GM06990 (cell line): ENCODE results near the gene DDX42.

Experiments used
- DNase-seq: peaks from one replicate; pipeline ENCODE4 v3.0.0-alpha.2; 2011; ENCODE audit not compliant: insufficient read length; ENCODE audit errors: extremely low read depth
- H3K27me3 ChIP-seq: replicated peaks from 2 replicates; pipeline ENCODE4 v1.6.0; 2011; ENCODE audit warnings: low read length; ENCODE audit not compliant: control insufficient read depth, insufficient read depth
- H3K36me3 ChIP-seq: 2 replicates; pipeline ENCODE4 v1.5.1; 2011; ENCODE audit warnings: low read length; ENCODE audit not compliant: control insufficient read depth, insufficient read depth
- H3K4me3 ChIP-seq: replicated peaks from 2 replicates; pipeline ENCODE4 v1.5.1; 2011; ENCODE audit warnings: low read depth, mild to moderate bottlenecking, control low read depth, low read length
- TF ChIP-seq, protein P1 (sequence below): IDR thresholded peaks from 2 replicates; pipeline ENCODE4 v1.5.1; 2011; ENCODE audit warnings: low read length, control low read depth, mild to moderate bottlenecking, inconsistent platforms; ENCODE audit not compliant: insufficient read depth, poor library complexity, severe bottlenecking

DDX42 gene

DNA sequence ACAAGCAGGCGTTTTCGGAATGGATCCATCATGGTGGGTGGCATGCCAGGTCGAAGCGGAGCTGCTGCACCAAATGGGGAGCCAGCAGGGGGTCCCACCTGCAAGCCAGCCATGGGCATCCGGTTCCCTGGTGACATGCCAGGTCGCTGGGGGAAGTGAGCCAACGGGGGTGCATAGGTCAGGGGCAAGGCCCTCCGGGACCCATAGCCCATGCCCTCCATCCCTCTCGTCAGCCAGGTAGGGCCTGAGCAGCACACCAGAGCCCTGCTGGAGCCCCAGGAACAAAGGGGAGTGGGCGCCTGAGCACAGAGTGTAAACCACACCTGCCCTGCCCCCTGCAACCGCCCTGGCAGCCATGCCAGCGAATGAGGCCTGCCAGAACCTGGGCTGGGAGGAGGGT is 63.5 kb downstream of the DDX42 start:
- TF ChIP-seq, protein P1, sequence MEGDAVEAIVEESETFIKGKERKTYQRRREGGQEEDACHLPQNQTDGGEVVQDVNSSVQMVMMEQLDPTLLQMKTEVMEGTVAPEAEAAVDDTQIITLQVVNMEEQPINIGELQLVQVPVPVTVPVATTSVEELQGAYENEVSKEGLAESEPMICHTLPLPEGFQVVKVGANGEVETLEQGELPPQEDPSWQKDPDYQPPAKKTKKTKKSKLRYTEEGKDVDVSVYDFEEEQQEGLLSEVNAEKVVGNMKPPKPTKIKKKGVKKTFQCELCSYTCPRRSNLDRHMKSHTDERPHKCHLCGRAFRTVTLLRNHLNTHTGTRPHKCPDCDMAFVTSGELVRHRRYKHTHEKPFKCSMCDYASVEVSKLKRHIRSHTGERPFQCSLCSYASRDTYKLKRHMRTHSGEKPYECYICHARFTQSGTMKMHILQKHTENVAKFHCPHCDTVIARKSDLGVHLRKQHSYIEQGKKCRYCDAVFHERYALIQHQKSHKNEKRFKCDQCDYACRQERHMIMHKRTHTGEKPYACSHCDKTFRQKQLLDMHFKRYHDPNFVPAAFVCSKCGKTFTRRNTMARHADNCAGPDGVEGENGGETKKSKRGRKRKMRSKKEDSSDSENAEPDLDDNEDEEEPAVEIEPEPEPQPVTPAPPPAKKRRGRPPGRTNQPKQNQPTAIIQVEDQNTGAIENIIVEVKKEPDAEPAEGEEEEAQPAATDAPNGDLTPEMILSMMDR: no peak
- no peaks in the 10 kb centered on the region for H3K27me3 ChIP-seq
- DNase-seq: no peak
- H3K36me3 ChIP-seq: peaks cover 33% of the 10 kb centered on the region
- H3K4me3 ChIP-seq: no peak overlapping the region

DNA sequence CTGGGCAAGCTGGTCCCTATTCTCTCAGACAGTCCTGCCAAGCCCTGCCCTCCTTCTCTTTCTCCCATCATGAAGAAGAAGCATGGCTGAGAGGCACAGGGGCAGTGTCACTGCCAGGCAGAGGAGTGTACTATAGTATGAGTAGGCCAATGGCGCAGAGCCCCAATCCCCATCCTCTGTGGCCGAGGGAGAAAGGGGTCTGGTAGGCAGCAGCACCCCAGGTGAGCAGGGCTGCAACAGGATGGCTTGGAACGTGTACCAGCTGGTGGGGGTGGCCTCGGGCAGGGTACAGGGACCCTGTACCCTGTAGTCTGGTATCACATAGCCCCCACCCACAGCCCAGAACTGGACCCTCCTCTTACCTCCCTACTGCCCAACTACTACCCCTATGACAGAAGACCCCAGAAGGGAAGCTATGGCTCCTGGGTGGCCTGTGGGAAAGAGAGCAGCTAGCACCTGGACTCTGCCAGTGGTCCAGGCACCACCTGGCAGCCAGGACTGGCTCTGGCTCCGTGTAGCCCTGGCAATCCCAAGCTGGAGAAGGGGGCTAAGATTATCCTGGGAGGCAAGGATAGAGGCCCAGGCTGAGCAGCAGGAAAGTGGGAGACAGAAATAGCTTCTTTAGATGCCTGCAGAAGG is 64.1 kb downstream of the DDX42 start:
- TF ChIP-seq, protein P1: no peak
- no peak for DNase-seq
- H3K4me3 ChIP-seq: no peak overlapping the region
- H3K27me3 ChIP-seq: no peaks in the 10 kb centered on the region
- peaks cover 28% of the 10 kb centered on the region for H3K36me3 ChIP-seq

DNA sequence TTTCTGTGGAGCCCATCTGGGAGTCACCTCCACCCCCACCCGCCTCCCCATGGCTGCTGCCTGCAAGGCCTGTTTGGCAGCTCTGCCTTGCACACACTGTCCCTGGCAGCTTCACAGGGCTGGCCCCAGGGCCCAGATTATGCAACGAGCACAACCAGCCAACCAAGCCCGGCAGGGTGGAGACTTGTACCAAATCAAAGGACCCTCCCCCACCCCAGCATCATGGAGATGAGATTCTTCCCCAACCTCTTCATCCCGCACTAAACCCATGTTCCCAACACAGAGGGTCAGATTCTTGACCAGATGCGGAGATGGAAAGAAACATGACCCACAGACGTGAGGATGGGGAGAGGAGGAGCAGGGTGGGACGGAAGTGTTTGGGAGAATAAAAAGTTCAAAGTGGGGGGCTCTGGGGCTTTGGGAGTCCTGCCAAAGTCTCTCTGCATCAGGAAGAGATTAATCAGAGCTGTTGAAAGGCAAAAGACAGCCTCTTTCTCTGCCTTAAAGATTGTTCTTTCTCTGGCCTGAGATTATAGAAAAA is 64.7 kb downstream of the DDX42 start:
- no peak overlapping the region for H3K4me3 ChIP-seq
- TF ChIP-seq, protein P1: no peak
- DNase-seq: no peak
- peaks cover 21% of the 10 kb centered on the region for H3K36me3 ChIP-seq
- no peaks in the 10 kb centered on the region for H3K27me3 ChIP-seq

DNA sequence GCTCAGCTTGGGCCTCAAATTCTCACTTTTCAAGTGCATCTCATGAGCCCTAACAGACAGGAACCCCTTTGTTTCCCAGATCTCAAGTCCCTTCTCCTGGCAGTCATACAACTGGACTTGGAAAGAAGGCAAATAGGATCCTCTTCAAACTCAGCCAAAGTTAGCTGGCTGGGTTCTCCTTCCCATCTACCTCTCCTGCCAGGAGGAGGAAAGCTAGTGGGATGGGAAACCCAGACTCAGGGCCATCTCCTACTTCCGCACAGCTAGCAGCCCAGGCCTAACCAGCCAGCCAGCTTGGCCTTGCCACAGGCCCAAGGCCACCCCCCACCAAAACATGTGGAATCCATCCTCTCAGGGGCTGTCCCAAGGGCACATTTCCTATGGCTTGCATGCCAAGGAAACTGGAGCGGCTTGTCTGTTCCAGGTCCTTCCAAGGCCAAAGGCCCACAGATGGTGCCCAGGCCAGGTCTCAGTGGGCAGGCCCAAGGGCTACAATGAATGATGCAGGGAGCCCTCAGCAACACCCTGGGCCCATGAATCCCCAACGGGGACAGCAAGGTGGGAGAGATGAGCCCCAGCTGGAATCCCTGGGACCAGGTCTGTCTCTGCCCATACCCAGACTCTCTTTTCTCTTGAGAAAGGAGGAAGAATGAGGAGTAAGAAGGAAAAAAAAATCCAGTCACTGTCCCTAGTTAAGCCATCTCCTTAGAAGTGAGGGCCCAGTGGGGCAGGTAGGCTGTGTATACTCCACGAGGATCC is 66.8 kb downstream of the DDX42 start:
- Histone ChIP-seq H3K27me3 (no peaks in the 10 kb centered on the region), H3K4me3 (peak overlapping the region; percentile 89), H3K36me3 (peaks cover 12% of the 10 kb centered on the region)
- no peak for DNase-seq
- TF ChIP-seq, protein P1: no peak

DNA sequence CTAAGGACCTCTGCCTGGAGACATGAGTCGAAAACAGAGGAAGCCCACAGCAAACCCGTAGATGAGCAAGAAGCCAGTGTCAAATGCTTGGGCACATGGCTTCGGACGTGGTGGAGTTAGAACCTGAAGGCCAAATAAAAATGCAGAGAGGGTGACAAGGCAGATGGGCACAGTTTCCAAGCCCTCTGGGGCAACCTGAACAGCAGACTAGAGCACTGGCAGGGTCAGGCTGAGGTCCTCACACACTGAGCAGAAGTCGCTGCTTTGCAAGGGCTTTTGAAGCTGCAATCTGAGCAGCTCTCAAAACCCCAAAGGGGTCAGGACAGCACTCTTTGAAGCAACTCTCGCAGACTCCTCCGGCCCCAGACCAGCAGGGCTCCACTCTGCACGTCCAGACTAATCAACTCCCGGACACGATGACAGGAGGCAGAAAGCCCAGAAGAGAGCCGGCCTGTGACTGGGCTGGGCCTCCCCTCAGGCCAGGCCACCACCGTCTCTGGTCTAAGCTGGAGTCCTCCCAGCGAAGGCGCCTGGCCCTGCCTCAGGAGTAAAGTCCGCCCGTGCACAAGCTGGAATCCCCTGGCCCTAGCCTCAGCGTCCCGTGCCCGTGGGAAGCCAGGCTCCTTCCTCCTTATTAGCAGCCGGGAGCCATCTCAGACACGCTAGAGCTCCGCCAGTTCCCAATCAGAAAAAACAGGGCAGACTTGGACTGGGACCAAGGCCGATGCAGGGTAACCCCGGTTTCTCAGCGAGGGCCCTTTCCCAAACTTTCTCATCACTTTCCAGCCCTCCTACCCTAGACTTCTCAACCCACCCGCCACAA is 67.6 kb downstream of the DDX42 start:
- TF ChIP-seq, protein P1: no peak
- H3K36me3 ChIP-seq: peaks cover 10% of the 10 kb centered on the region
- peak overlapping the region; percentile 89 for H3K4me3 ChIP-seq
- no peaks in the 10 kb centered on the region for H3K27me3 ChIP-seq
- peak; percentile 53 for DNase-seq
